ENCODE results near the gene CILP2.

CILP2 gene

GRCh38 chr19:19532806-19533701 lies 5.0 kb upstream of the CILP2 start:
- H3K4me1 ChIP-seq (ENCODE audit: control insufficient read depth, insufficient read depth, low read length): no peaks in the 10 kb centered on the region
- no peak overlapping the region for H3K4me3 ChIP-seq (ENCODE audit: low read depth, low read length)
- TF ChIP-seq, protein P1, sequence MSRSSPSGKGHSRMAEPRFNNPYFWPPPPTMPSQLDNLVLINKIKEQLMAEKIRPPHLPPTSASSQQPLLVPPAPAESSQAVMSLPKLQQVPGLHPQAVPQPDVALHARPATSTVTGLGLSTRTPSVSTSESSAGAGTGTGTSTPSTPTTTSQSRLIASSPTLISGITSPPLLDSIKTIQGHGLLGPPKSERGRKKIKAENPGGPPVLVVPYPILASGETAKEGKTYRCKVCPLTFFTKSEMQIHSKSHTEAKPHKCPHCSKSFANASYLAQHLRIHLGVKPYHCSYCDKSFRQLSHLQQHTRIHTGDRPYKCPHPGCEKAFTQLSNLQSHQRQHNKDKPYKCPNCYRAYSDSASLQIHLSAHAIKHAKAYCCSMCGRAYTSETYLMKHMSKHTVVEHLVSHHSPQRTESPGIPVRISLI (tag by site-specific recombination; IDR thresholded peaks at IDR 0.05): no peak
- no peak for TF ChIP-seq OVOL3 (tag by site-specific recombination; IDR thresholded peaks at IDR 0.05)
- no peak for TF ChIP-seq TRIM28 (IDR thresholded peaks at IDR 0.05; ENCODE audit: borderline replicate concordance, low read length)
- TF ChIP-seq ZNF37A (tag by site-specific recombination; IDR thresholded peaks at IDR 0.05): no peak
- no peak for TF ChIP-seq ZSCAN4 (tag by site-specific recombination; IDR thresholded peaks at IDR 0.05)
- TF ChIP-seq KLF16 (tag by site-specific recombination; IDR thresholded peaks at IDR 0.05): no peak
- TF ChIP-seq ZNF146 (tag by site-specific recombination; IDR thresholded peaks at IDR 0.05): no peak
- TF ChIP-seq ZNF510 (tag by site-specific recombination; IDR thresholded peaks at IDR 0.05; ENCODE audit: insufficient replicate concordance): no peak
- no peak for TF ChIP-seq ZNF571 (tag by site-specific recombination; IDR thresholded peaks at IDR 0.05)
- no peak for TF ChIP-seq ZBTB26 (tag by site-specific recombination; optimal IDR thresholded peaks at IDR 0.05)
- TF ChIP-seq ZNF76 (tag by site-specific recombination; IDR thresholded peaks at IDR 0.05; ENCODE audit: borderline replicate concordance, low read depth): no peak
- TF ChIP-seq ZFP37 (tag by site-specific recombination; IDR thresholded peaks at IDR 0.05): no peak
- no peak for TF ChIP-seq GLI4 (tag by site-specific recombination; IDR thresholded peaks at IDR 0.05)
- TF ChIP-seq WT1 (tag by site-specific recombination; IDR thresholded peaks at IDR 0.05): peak; percentile 56; the same call in 1 of the 2 replicates
- TF ChIP-seq ZNF366 (tag by site-specific recombination; conservative IDR thresholded peaks at IDR 0.05): peak; percentile 59
- TF ChIP-seq ZSCAN30 (tag by site-specific recombination; IDR thresholded peaks at IDR 0.05): no peak
- no peak for TF ChIP-seq ZNF530 (tag by site-specific recombination; IDR thresholded peaks at IDR 0.05; ENCODE audit: low read depth)
- peak; percentile 75 for TF ChIP-seq ZFHX2 (tag by site-specific recombination; conservative IDR thresholded peaks at IDR 0.05)
- TF ChIP-seq, protein P2, sequence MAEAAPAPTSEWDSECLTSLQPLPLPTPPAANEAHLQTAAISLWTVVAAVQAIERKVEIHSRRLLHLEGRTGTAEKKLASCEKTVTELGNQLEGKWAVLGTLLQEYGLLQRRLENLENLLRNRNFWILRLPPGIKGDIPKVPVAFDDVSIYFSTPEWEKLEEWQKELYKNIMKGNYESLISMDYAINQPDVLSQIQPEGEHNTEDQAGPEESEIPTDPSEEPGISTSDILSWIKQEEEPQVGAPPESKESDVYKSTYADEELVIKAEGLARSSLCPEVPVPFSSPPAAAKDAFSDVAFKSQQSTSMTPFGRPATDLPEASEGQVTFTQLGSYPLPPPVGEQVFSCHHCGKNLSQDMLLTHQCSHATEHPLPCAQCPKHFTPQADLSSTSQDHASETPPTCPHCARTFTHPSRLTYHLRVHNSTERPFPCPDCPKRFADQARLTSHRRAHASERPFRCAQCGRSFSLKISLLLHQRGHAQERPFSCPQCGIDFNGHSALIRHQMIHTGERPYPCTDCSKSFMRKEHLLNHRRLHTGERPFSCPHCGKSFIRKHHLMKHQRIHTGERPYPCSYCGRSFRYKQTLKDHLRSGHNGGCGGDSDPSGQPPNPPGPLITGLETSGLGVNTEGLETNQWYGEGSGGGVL (tag by site-specific recombination; IDR thresholded peaks at IDR 0.05): peak; percentile 69
- TF ChIP-seq ZNF544 (tag by site-specific recombination; IDR thresholded peaks at IDR 0.05): no peak
- no peak for TF ChIP-seq MYNN (tag by site-specific recombination; IDR thresholded peaks at IDR 0.05; ENCODE audit: borderline replicate concordance)
- no peak for TF ChIP-seq PRDM6 (tag by site-specific recombination; IDR thresholded peaks at IDR 0.05)
- TF ChIP-seq, protein P3, sequence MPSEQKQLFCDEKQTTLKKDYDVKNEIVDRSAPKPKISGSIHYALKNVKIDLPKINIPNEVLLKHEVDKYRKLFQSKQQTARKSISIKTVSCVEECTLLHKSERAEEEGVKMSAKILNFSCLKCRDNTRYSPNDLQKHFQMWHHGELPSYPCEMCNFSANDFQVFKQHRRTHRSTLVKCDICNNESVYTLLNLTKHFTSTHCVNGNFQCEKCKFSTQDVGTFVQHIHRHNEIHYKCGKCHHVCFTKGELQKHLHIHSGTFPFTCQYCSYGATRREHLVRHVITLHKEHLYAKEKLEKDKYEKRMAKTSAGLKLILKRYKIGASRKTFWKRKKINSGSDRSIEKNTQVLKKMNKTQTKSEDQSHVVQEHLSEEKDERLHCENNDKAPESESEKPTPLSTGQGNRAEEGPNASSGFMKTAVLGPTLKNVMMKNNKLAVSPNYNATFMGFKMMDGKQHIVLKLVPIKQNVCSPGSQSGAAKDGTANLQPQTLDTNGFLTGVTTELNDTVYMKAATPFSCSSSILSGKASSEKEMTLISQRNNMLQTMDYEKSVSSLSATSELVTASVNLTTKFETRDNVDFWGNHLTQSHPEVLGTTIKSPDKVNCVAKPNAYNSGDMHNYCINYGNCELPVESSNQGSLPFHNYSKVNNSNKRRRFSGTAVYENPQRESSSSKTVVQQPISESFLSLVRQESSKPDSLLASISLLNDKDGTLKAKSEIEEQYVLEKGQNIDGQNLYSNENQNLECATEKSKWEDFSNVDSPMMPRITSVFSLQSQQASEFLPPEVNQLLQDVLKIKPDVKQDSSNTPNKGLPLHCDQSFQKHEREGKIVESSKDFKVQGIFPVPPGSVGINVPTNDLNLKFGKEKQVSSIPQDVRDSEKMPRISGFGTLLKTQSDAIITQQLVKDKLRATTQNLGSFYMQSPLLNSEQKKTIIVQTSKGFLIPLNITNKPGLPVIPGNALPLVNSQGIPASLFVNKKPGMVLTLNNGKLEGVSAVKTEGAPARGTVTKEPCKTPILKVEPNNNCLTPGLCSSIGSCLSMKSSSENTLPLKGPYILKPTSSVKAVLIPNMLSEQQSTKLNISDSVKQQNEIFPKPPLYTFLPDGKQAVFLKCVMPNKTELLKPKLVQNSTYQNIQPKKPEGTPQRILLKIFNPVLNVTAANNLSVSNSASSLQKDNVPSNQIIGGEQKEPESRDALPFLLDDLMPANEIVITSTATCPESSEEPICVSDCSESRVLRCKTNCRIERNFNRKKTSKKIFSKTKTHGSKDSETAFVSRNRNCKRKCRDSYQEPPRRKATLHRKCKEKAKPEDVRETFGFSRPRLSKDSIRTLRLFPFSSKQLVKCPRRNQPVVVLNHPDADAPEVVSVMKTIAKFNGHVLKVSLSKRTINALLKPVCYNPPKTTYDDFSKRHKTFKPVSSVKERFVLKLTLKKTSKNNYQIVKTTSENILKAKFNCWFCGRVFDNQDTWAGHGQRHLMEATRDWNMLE (tag by site-specific recombination; conservative IDR thresholded peaks at IDR 0.05; ENCODE audit: low read depth): no peak
- TF ChIP-seq ZNF16 (tag by site-specific recombination; IDR thresholded peaks at IDR 0.05; ENCODE audit: low read depth): no peak
- no peak for TF ChIP-seq ZNF776 (tag by site-specific recombination; IDR thresholded peaks at IDR 0.05; ENCODE audit: borderline replicate concordance)

More at GRCh38 chr19:19532806-19533701, 5.0 kb upstream of the CILP2 start:
- CTCF ChIA-PET: interaction anchor here (0.6 to 7.3 kb wide), 20 partner anchors 9 to 910 kb away, joined by 3 to 75 read pairs (median 4); partner anchors contain the start of genes GMIP and LPAR2
- Histone ChIP-seq H3K36me3 (ENCODE audit: control insufficient read depth in 2 of 2, insufficient read depth in 1 of 2, low read length in 2 of 2) (peaks cover 10 to 45% of the 10 kb centered on the region in 2 experiments; a peak in 1 of 3 replicates), H3K9me3 (ENCODE audit: control insufficient read depth, insufficient read depth, low read depth, low read length) (no peaks in the 10 kb centered on the region), H3K27ac (ENCODE audit: extremely low read depth, low read depth, low read length) (no peak overlapping the region)
- POLR2A ChIA-PET: interaction anchor here (0.8 to 1.6 kb wide), 5 partner anchors 17 to 112 kb away, joined by 3 to 7 read pairs (median 3); partner anchors contain the start of gene NDUFA13
